Fibroblast of peridontal ligament (primary cell): Measurements from ENCODE around the gene SLC25A11.
"Not testable (repeated sequence)": the region's sequence is repeated elsewhere in the genome, so short reads cannot be mapped to it uniquely, and the experiment has no call there.

Experiments used
- DNase-seq: peaks from one replicate; pipeline ENCODE4 v3.0.0-alpha.2; 2010; ENCODE audit errors: extremely low read depth

Gene SLC25A11

GRCh38 chr17:4920351-4921048, 19.3 kb downstream of the SLC25A11 start:
- DNase-seq: peak; percentile 56

- no peak for DNase-seq
Observed at GRCh38 chr17:4919511-4920047, 20.3 kb downstream of the SLC25A11 start.

- DNase-seq: not testable (repeated sequence)
Observed at GRCh38 chr17:4914551-4914950, 25.3 kb downstream of the SLC25A11 start.

- DNase-seq: peak; percentile 43
Observed at GRCh38 chr17:4913994-4914393, 25.9 kb downstream of the SLC25A11 start.

GRCh38 chr17:4908711-4909496, 30.9 kb downstream of the SLC25A11 start:
- peak; percentile 92 for DNase-seq

GRCh38 chr17:4908301-4908700, 31.5 kb downstream of the SLC25A11 start:
- no peak for DNase-seq

- not testable (repeated sequence) for DNase-seq
Observed at GRCh38 chr17:4906642-4907041, 33.2 kb downstream of the SLC25A11 start.

GRCh38 chr17:4903051-4903818, 36.6 kb downstream of the SLC25A11 start, which contains the start of gene CHRNE:
Gene CHRNE, minus strand, starts transcription at chr17:4903098. Its CDS starts 35 bp downstream, at chr17:4903063.
- peak; percentile 74 for DNase-seq

GRCh38 chr17:4902540-4902939, 37.3 kb downstream of the SLC25A11 start:
- no peak for DNase-seq

GRCh38 chr17:4901648-4902344, 38.0 kb downstream of the SLC25A11 start:
- no peak for DNase-seq

- DNase-seq: no peak
Observed at GRCh38 chr17:4901108-4901647, 38.7 kb downstream of the SLC25A11 start.

GRCh38 chr17:4900231-4901107, 39.4 kb downstream of the SLC25A11 start:
- no peak for DNase-seq

GRCh38 chr17:4899341-4900230, 40.3 kb downstream of the SLC25A11 start, which contains the start of gene C17orf107:
Gene C17orf107, plus strand, starts transcription at chr17:4899536. Its CDS starts 227 bp downstream, at chr17:4899763.
- peak; percentile 74 for DNase-seq

- DNase-seq: no peak
Observed at GRCh38 chr17:4898927-4899326, 40.9 kb downstream of the SLC25A11 start.

GRCh38 chr17:4898351-4898750, 41.5 kb downstream of the SLC25A11 start:
- no peak for DNase-seq

GRCh38 chr17:4897785-4898184, 42.1 kb downstream of the SLC25A11 start:
- no peak for DNase-seq

- DNase-seq: no peak
Observed at GRCh38 chr17:4897198-4897687, 42.6 kb downstream of the SLC25A11 start.

GRCh38 chr17:4896332-4897197, 43.3 kb downstream of the SLC25A11 start:
- no peak for DNase-seq
